Stimulated activated naive CD8-positive, alpha-beta T cell treated with anti-CD3 and anti-CD28 coated beads, Interleukin-15, amount 100 ng/mL, for 72 hours (primary cell): ENCODE results near the gene TANK.
A peak's percentile ranks its signal among the peaks of the same experiment; 100 is the strongest.
"Not testable (repeated sequence)": the region's sequence is repeated elsewhere in the genome, so short reads cannot be mapped to it uniquely, and the experiment has no call there.

Source experiments
- ATAC-seq: fragments of 150-1000 bp; cut with Tn5 transposase; 2 replicates; pipeline ENCODE4 v1.10.0; 2021; ENCODE audit warnings: mild to moderate bottlenecking, moderate library complexity
- DNase-seq, 2 donors: peaks; one replicate each; pipeline ENCODE4 v3.0.0; 2021 to 2022
- H3K27ac Mint-ChIP-seq, 2 donors: one replicate each; pipeline ENCODE4 v1.8.0; 2022; ENCODE audit warnings: mild to moderate bottlenecking in 2 of 2, mixed read lengths in 2 of 2, moderate library complexity in 2 of 2
- H3K27me3 Mint-ChIP-seq: one replicate; pipeline ENCODE4 v1.8.0; 2022; ENCODE audit warnings: mixed read lengths
- H3K4me1 Mint-ChIP-seq: one replicate; pipeline ENCODE4 v1.8.0; 2022; ENCODE audit warnings: mild to moderate bottlenecking, mixed read lengths
- H3K4me3 Mint-ChIP-seq, 2 donors: one replicate each; pipeline ENCODE4 v1.8.0; 2022; ENCODE audit warnings: mild to moderate bottlenecking in 2 of 2, mixed read lengths in 2 of 2, moderate library complexity in 1 of 2
- H3K9me3 Mint-ChIP-seq, 2 donors: one replicate each; pipeline ENCODE4 v1.8.0; 2022; ENCODE audit warnings: mixed read lengths in 2 of 2

Gene TANK

DNA sequence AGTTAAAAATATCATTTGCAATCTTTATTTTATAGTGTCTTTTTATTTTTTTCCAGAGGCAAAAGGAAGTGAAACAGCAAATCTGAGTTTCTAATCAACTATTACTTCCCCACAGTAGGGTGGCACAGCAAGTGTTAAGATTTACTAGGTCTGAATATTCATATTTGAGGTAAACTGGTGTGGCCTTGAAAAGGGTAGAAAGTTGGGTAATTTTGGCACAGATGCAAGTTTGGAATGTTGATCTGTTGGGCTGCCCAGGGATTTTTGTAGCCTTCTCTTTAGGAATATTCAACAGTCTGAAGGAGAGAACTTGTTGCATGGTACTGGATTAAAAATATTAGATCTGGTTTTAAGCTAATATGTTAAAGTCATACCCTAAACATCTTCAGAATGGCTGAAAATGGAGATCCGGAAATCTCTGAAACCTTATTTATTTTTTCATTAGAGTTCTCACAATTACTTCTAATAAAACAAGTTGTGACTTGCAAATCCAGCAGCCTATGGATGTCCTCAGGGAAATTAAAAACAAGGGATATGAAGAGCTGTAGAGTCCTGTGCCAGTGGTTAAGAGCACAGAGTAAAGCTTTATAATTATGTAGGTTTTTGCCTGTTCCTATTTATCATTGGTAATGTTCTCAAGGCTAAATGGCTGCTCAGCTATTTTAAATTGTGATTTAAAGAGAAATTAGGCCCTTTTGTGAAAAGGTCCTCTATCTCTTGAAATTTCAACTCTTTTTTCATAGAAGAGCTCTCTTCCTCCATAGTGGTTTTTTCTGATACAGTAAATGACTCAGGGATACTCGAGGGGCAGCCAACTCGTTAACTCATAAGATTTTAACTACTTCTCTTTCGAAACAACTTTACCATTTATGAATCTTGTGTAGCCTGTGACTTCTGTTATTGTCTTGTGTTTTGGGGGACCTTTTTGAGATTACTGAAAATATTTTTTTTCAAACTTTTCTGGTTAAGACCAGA lies 11.0 kb downstream of the TANK start:
- Mint-ChIP-seq H3K4me1 (peaks cover 84% of the 10 kb centered on the region), H3K27ac (no peak overlapping the region), H3K9me3 (peaks cover 13 to 14% of the 10 kb centered on the region in 2 donors), H3K27me3 (no peaks in the 10 kb centered on the region), H3K4me3 (peak overlapping the region in 1 of 2 donors; percentile 30)
- DNase-seq = no peak
- ATAC-seq = no peak

DNA sequence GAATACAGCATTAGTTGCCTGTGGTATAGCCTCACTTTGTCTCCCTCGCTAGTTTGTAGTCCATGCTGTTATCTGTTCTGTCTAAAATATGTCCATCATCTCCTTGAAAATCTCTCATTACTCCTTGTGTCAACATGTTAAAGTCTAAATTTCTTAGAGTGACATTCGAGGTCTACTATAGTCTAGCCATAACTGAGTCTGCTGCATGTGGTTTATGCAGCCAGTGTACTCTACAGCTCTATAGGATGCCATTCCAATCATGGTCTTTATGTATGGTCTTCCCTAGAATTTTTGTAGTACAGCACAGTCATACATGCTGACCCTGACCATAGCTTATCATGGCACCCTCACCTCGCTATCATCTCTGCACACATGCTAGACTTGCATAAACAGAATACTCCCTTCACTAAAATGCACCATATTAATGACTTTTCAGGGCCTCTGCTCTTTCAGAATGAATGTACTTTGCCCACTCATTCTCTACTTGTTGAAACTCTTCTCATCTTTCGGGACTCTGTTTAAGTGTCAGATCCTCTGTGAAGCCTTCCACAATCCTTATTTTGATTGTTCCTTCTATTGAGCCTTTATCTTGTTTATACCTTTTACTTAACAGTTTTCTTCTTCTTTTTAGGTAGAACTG lies 12.8 kb downstream of the TANK start:
- no peaks in the 10 kb centered on the region for H3K27me3 Mint-ChIP-seq
- peaks cover 10 to 14% of the 10 kb centered on the region in 2 donors for H3K9me3 Mint-ChIP-seq
- DNase-seq (peak in 1 of 2 donors; percentile 16), ATAC-seq (peak; percentile 92)
- peaks cover 67% of the 10 kb centered on the region for H3K4me1 Mint-ChIP-seq
- H3K27ac Mint-ChIP-seq = no peak overlapping the region
- peak overlapping the region; percentile 29 to 59 for H3K4me3 Mint-ChIP-seq

DNA sequence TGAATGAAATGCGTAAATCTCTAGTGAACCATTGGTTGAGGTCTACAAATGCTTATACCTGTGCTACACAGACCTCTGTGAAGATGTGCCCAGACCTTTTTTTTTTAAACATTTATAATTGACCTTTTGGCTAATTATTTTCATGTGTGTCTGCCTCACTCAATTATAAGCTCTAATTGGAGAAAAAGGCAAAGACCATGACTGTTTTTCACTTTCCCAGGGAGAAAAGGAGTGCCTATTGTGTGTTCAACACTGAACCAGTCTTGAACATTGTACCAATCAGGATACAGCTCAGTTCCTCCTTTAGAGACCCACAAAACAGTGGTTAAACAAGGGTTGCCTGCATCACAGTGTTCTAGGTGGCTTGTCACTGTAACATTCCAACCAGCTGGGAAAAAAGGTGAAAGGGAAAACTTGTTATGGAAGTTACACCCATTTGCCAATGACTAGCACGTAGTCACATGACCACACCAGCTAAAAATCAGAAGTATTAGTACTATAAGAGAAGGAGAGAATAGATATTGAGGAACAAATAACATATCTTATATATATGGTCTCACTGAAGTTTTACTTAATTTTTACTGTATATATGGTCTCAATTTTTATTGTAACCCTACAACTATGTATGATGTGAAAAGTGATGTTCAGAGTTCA lies 13.4 kb downstream of the TANK start:
- H3K27ac Mint-ChIP-seq = peak overlapping the region in 1 of 2 donors; percentile 68
- H3K4me1 Mint-ChIP-seq = peaks cover 68% of the 10 kb centered on the region

DNA sequence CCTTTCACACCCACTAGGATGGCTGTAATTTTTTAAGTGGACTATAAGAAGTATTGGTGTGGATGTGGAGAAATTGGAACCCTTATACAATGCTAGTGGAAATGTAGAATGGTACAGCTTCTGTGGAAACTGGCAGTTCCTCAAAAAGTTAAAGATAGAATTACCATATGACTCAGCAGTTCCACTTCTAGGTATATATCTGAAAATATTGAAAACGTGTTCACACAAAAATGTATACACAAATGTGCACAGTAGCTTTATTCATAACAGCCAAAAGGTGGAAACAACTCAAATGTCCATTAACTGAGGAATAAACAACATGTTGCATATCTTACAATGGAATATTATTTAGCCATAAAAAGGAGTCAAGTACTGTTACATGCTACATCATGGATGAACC lies 17.7 kb downstream of the TANK start:
- H3K4me3 Mint-ChIP-seq = no peak overlapping the region
- DNase-seq (no peak), ATAC-seq (no peak)
- H3K27ac Mint-ChIP-seq = peak overlapping the region in 1 of 2 donors; percentile 85
- H3K27me3 Mint-ChIP-seq = no peaks in the 10 kb centered on the region
- peaks cover 28% of the 10 kb centered on the region for H3K4me1 Mint-ChIP-seq
- H3K9me3 Mint-ChIP-seq = peaks cover 4 to 8% of the 10 kb centered on the region in 2 donors

More for the DNA sequence above, 13.4 kb downstream of the TANK start:
- DNase-seq (no peak), ATAC-seq (peak; percentile 29)
- Mint-ChIP-seq H3K27me3 (no peaks in the 10 kb centered on the region), H3K4me3 (peak overlapping the region; percentile 29 to 59), H3K9me3 (peaks cover 10 to 14% of the 10 kb centered on the region in 2 donors)

DNA sequence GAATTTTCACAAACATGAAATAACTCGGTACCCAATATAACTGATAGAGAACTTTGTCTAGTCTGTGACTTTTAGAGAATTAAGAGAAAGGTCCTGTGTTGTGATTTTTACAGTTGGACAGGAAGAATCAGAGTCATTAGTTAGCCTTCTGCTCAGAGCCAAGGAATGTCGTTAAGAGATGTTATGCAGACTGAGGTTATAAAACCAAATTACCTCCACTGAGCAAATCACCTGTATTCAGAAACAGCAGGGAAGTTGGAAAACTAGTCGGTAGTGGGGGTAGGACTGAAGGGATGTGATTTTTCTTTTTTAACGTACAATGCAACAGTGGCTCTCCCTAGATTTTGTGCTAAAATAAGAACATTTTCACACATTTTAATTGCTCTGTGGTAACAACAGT lies 18.5 kb downstream of the TANK start:
- Mint-ChIP-seq H3K4me1 (peaks cover 20% of the 10 kb centered on the region), H3K27me3 (no peaks in the 10 kb centered on the region), H3K4me3 (no peak overlapping the region), H3K27ac (no peak overlapping the region), H3K9me3 (peaks cover 3 to 6% of the 10 kb centered on the region in 2 donors)
- ATAC-seq = no peak
- no peak for DNase-seq

DNA sequence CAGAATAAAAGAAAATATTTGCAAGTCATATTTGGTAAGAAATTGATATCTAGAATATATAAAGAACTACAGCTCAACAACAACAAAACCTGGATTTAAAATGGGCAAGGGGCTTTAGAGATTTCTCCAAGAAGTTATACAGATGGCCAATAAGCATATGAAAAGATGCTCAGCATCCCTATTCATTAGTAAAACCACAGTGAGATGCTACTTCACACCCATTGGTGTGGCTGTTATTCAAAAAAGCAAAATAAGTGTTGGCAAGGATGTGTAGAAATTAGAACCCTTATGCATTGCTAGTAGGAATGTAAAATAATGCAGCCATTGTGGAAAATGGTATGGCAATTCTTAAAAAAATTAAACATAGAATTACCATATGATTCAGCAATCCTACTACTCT lies 29.8 kb downstream of the TANK start:
- Mint-ChIP-seq H3K4me1 (peaks cover 21% of the 10 kb centered on the region), H3K9me3 (no peaks in the 10 kb centered on the region), H3K27ac (no peak overlapping the region), H3K4me3 (no peak overlapping the region), H3K27me3 (no peaks in the 10 kb centered on the region)
- ATAC-seq (no peak), DNase-seq (no peak)

DNA sequence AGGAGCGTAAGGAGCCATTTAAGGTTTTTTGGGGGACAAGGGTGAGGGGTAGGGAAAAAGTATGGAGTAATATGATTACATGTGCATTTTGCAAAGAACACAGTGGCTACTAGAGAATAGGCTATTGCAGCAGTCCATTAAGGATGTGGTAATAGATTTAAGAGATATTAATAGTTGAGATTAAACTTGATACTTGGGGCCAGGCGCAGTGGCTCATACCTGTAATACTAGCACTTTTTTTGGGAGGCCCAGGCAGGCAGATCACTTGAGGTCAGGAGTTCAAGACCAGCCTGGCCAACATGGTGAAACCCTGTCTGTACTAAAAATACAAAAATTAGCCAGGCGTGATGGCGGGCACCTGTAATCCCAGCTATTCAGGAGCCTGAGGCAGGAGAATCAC lies 35.4 kb downstream of the TANK start:
- H3K4me1 Mint-ChIP-seq = peaks cover 40% of the 10 kb centered on the region
- not testable (repeated sequence) for H3K9me3 Mint-ChIP-seq, H3K27ac Mint-ChIP-seq, H3K27me3 Mint-ChIP-seq, H3K4me3 Mint-ChIP-seq, DNase-seq, ATAC-seq

DNA sequence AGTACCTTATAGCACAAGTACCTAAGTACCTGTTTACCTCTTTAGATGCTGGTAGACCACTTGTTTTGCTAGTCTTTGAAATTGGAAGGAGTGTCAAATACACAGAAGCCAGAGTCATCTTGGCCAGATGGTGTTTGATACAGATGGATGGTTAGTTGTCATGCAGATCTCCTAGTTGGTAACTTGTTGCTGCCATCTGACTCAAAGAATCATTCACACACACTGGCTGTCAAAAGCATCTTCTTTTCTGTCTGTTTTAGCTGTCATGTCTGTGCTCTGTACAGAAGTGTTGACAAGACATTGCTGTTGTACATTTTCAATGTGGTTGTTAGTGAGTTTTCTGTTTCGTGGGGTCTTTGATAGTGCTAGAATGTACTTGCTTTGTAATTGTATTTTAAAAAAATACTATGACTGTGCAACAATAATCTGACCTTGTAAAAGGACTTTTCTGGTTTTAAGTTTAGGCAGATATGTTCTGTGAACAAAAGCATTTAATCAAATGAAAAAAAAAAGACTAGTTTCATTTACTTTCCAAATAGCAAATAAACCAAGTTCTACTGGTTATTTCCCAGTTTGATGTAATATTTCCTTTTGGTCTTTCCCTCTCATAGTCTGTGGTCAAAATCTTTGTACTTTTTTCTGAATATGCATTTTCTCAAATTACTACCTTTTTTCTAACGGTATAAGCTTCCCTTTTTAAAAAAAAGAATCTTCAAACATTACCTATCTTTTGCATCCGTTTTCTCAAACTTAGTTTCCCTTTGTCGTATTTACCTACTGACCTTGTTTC lies 39.9 kb downstream of the TANK start:
- Mint-ChIP-seq H3K27me3 (no peaks in the 10 kb centered on the region), H3K4me3 (peak overlapping the region; percentile 26 to 42), H3K27ac (peak overlapping the region in 1 of 2 donors; percentile 9), H3K4me1 (peaks cover 30% of the 10 kb centered on the region), H3K9me3 (no peaks in the 10 kb centered on the region)
- no peak for DNase-seq
- ATAC-seq = peak; percentile 70

DNA sequence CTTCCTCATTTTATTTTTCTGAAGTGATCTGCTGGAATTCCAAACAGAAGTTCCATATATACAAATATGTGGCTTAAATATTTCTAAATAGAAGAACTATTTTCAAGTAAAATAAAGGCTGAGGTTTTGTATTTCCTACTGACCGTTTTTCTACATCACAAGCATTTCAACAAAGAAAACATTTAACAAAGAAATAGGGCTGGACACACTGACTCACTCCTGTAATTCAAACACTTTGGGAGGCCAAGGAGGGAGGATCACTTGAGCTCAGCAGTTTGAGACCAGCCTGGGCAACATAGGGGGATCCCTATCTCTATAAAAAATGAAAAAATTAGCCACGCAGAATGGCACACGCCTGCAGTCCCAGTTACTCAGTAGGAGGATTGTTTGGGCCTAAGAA lies 44.6 kb downstream of the TANK start:
- no peak for ATAC-seq
- Mint-ChIP-seq H3K4me1 (peaks cover 10% of the 10 kb centered on the region), H3K27me3 (no peaks in the 10 kb centered on the region), H3K27ac (no peak overlapping the region), H3K4me3 (no peak overlapping the region), H3K9me3 (no peaks in the 10 kb centered on the region)
- no peak for DNase-seq

DNA sequence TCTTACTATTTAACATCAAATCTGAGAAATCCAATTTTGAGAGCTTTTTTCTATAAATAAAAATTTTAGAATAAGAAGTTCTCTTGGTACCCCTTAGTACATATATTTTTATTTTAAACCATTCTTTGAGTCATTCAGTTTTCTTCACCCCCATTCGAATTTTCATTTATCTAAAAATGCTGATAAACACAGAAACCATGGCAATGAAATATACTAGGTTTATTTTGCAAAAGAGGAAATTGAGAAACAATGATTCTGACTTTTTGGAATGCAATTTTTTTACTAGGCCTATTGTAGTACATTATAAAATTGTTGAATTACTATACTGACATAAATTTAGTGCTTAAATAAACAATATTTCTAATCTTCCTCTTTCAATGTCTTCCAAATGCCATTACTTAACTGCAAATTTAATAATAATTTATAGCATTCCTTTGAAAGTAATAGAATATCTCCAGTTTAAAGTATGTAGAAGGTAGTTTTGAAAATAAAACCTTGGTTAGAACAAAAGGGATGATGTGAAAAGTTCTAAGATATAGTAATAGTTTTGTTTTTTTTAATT lies 46.3 kb downstream of the TANK start:
- H3K4me1 Mint-ChIP-seq = no peaks in the 10 kb centered on the region
- no peaks in the 10 kb centered on the region for H3K9me3 Mint-ChIP-seq
- no peak overlapping the region for H3K27ac Mint-ChIP-seq
- no peak overlapping the region for H3K4me3 Mint-ChIP-seq
- no peaks in the 10 kb centered on the region for H3K27me3 Mint-ChIP-seq
- no peak for DNase-seq
- ATAC-seq = no peak

DNA sequence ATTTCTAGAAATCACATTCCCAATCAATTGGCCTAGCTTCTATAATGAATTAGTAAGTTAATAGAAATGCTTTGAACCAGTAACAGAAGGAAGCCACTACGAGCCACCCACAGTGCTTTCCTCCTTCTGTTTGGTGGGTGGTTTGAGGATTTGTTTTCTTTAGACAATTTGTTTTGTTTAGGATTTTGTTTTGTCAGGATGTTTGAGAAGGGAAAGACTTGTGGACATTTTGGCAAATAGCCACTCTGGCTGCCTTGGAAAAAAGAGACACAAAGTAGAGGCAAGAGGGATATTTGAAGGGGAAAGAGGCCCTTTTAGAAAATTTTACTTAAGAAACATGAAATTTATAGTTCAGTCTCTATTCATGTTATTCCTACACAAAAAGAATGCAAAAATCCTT lies 47.7 kb downstream of the TANK start:
- no peaks in the 10 kb centered on the region for H3K4me1 Mint-ChIP-seq
- ATAC-seq (no peak), DNase-seq (no peak)
- H3K4me3 Mint-ChIP-seq = no peak overlapping the region
- H3K27ac Mint-ChIP-seq = no peak overlapping the region
- no peaks in the 10 kb centered on the region for H3K9me3 Mint-ChIP-seq
- no peaks in the 10 kb centered on the region for H3K27me3 Mint-ChIP-seq

DNA sequence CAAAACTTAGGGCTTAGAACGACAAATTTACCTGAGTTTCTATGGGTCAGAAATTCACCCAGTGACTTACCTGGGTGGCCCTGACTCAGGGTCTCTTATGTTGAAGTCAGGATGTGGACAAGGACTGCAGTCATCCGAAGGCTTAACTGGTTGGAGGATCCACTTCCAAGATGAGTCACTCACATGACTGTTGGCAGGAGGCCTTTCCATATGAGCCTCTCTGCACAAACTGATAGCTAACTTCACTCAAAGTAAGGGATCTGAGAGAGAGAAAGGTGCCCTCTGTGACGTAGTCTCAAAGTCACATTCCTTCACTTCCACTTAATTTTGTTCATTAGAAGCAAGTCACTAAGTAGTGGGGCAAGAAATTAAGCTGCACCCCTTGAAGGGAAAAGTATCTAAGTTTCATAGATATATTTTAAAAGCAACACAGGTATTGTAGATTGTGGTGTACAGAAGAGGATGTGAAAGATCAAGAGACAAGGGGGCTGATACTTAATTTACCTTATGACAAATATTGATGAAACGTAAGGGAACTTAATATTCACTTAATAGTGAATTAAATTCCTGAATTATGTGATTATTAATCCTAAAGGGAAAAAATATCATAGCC lies 48.4 kb downstream of the TANK start:
- no peaks in the 10 kb centered on the region for H3K4me1 Mint-ChIP-seq
- no peaks in the 10 kb centered on the region for H3K9me3 Mint-ChIP-seq
- ATAC-seq (no peak), DNase-seq (no peak)
- no peak overlapping the region for H3K27ac Mint-ChIP-seq
- no peak overlapping the region for H3K4me3 Mint-ChIP-seq
- H3K27me3 Mint-ChIP-seq = no peaks in the 10 kb centered on the region

DNA sequence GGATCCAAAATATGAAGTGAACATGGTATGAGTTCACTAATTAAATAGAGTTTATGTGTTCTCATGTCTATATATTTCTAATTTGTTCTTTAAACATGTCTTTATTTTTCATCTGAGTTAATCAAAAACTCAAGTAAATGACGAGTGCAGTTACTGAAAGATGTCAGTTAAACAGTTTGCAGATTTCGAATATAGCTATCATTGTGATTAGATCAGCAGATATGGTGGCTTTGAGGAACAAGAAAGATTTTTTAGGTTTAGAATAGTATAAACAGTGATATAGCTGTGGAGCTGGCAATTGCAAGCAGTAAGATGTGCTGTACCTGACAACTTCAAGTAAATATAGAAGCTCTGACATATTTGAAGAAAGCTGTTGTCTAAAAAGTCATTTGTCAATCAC lies 49.7 kb downstream of the TANK start:
- Mint-ChIP-seq H3K9me3 (no peaks in the 10 kb centered on the region), H3K27ac (no peak overlapping the region), H3K27me3 (no peaks in the 10 kb centered on the region), H3K4me1 (no peaks in the 10 kb centered on the region), H3K4me3 (no peak overlapping the region)
- ATAC-seq = no peak
- DNase-seq = no peak

DNA sequence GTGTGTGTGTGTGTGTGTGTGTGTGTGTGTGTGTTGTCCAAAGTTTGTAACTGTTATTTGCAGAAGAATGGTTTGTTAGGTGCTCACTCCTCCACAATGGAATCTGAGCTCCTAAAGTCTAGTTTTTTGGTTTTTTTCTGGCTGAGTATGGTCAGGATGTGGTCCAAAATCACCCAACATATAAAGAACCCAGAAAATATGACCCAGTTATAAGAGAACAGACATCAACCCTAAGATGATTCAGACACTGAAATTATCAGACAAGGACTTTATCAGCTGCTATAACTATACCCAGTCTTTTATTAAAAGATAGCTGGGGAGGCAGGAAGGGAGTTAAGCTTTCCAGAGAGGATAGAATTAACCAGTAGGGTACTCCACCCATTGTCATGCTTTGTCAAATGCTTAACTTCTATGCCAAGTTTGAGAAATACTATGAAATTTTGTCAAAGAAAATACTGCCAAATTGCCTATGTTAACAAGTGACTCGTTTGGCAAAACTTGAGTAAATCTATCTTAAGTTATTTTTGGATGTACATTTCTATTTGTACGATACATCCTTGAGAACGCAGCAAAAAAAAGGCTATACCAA lies 57.5 kb downstream of the TANK start:
- H3K9me3 Mint-ChIP-seq = no peaks in the 10 kb centered on the region
- H3K27ac Mint-ChIP-seq = no peak overlapping the region
- no peaks in the 10 kb centered on the region for H3K27me3 Mint-ChIP-seq
- DNase-seq (no peak), ATAC-seq (no peak)
- H3K4me1 Mint-ChIP-seq = peaks cover 17% of the 10 kb centered on the region
- no peak overlapping the region for H3K4me3 Mint-ChIP-seq
